Measurements from ENCODE around the gene ACKR4.

The ACKR4 gene

DNA sequence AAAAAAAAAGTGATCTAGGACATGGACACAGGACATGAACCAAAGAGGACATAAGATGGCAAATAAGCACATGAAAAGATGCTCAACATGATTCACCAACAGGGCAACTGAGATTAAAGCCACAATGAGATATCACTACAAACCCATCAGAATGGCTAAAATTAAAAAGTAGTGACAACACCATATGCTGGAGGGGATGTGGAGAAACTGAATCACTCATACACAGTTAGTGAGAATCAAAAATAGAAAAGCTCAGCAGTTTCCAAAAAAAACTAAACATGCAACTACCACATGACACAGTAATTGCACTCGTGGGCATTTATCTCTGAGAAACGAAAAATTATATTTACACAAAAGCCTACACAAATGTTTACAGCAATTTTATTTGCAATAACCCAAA lies 27.9 kb upstream of the ACKR4 start:
- no peak overlapping the region for H3K4me3 ChIP-seq (ENCODE audit: low read depth, low read length)
- no peak for DNase-seq (ENCODE audit: low read depth)
- no peak for TF ChIP-seq CTCF (IDR thresholded peaks at IDR 0.05; ENCODE audit: control insufficient read depth, extremely low read depth, insufficient read depth)

- TF ChIP-seq CTCF (IDR thresholded peaks at IDR 0.05; ENCODE audit: control insufficient read depth, extremely low read depth, insufficient read depth), result no peak
- no peak overlapping the region for H3K4me3 ChIP-seq (ENCODE audit: low read depth, low read length)
- DNase-seq (ENCODE audit: low read depth), result no peak
Observed at GRCh38 chr3:132569580-132569979, 27.5 kb upstream of the ACKR4 start.

GRCh38 chr3:132570016-132570415 lies 27.1 kb upstream of the ACKR4 start:
- DNase-seq (ENCODE audit: low read depth), result no peak
- no peak overlapping the region for H3K4me3 ChIP-seq (ENCODE audit: low read depth, low read length)

DNA sequence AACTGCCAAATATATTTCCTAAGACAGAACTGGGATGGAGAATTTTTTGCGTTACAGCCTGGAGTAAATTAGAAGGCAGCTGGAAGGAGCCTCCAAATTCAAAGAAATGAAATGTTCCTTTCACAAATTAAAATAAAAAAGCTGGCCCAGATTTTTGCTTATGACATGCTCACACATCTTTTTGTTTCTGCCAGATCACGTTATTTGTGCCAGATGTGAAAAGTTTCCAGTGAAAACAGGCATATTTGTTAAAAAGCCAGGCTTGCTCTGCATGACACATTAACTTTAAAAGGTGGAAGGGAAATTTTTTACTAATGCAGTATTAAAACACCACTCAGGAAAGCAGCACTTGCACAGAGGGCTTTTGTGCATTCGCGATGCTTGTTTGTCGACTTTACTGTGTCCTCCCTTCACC lies 23.3 kb upstream of the ACKR4 start:
- no peak for DNase-seq (ENCODE audit: low read depth)
- no peak for TF ChIP-seq CTCF (IDR thresholded peaks at IDR 0.05; ENCODE audit: control insufficient read depth, extremely low read depth, insufficient read depth)
- H3K4me3 ChIP-seq (ENCODE audit: low read depth, low read length), result no peak overlapping the region

More at GRCh38 chr3:132570016-132570415, 27.1 kb upstream of the ACKR4 start:
- TF ChIP-seq CTCF (IDR thresholded peaks at IDR 0.05; ENCODE audit: control insufficient read depth, extremely low read depth, insufficient read depth), result no peak

- H3K4me3 ChIP-seq (ENCODE audit: low read depth, low read length), result no peak overlapping the region
- no peak for DNase-seq (ENCODE audit: low read depth)
- TF ChIP-seq CTCF (IDR thresholded peaks at IDR 0.05; ENCODE audit: control insufficient read depth, extremely low read depth, insufficient read depth), result no peak
Observed at GRCh38 chr3:132587401-132587800, 9.7 kb upstream of the ACKR4 start.

GRCh38 chr3:132592216-132592615 lies 4.9 kb upstream of the ACKR4 start:
- DNase-seq (ENCODE audit: low read depth), result no peak
- no peak for TF ChIP-seq CTCF (IDR thresholded peaks at IDR 0.05; ENCODE audit: control insufficient read depth, extremely low read depth, insufficient read depth)
- no peak overlapping the region for H3K4me3 ChIP-seq (ENCODE audit: low read depth, low read length)

- no peak overlapping the region for H3K4me3 ChIP-seq (ENCODE audit: low read depth, low read length)
- no peak for TF ChIP-seq CTCF (IDR thresholded peaks at IDR 0.05; ENCODE audit: control insufficient read depth, extremely low read depth, insufficient read depth)
- DNase-seq (ENCODE audit: low read depth), result no peak
Observed at GRCh38 chr3:132593241-132593946, 3.7 kb upstream of the ACKR4 start.

All from LNCaP clone FGC (cell line).